Measurements from ENCODE around the gene SLC8B1.

- TF ChIP-seq CTCF (IDR thresholded peaks at IDR 0.05) (no peak), POLR2A (IDR thresholded peaks at IDR 0.05) (no peak)
These were observed 74.1 kb downstream of the SLC8B1 start for GRCh38 chr12:113260636-113261300.
